CD1c-positive myeloid dendritic cell (primary cell): ENCODE results near the gene SEH1L.
"Not testable (repeated sequence)": the region's sequence is repeated elsewhere in the genome, so short reads cannot be mapped to it uniquely, and the experiment has no call there.

Experiments used
- DNase-seq: peaks from one replicate; pipeline ENCODE4 v3.0.0-alpha.2; 2016; ENCODE audit errors: extremely low spot score

SEH1L gene

DNA sequence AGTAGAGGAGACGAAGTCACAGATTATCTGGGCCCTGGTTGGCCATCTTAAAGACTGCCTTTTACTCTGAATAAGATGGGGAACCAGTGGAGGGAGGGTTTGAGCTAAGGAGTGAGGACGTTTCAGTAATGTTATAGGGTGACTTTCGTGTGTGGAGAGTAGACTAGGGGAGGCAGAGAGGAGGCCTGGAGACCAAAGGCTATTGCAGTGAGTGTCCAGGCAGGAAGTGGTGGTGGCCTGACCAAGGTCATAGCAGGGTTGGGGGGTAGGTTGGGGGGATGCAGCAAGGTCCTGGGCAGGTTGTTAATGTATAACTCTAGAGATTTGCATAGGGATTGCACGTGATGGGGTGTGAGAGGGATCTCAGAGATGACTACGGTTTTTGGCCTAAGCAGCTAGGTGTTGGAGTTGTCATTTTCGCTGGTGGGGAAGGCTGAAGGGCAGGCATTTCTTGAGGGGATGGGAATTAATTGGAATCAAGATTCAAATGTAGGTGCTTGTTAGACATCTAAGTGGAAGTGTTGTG is 48.2 kb downstream of the SEH1L start:
- DNase-seq: no peak

DNA sequence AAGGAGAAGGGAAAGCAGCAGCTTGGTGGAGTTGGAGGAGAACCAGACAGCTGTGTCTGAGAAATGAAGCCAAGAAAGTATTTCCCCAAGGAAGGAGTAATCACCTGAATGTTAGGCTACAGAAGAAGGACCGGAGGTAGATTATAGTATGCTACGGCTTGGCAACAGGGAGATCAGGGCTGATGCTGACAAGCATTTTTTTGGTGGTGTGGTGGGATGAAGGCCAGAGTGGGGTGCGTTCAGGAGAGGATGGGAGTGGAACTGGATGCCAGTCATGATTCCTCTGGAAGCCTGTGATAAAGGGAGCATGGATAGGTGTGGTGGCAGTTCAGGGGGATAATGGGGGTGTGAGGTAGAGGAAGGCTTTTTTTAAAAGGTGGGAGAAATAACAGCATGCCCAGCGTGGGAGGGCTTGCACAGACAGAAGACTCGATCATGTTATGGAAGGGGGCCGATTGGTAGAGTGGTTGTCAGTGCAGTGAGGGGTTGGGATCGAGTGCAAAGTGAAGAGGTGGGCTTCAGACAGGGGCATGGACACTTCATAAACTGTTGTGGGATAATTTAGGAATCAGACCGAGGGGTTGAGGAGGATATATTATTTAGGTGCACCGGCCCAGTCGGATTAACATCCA is 49.0 kb downstream of the SEH1L start:
- DNase-seq: no peak

GRCh38 chr18:12997330-12997729 is 49.5 kb downstream of the SEH1L start:
- DNase-seq: not testable (repeated sequence)

- no peak for DNase-seq
Measured at GRCh38 chr18:12998332-12999060, 50.7 kb downstream of the SEH1L start.

DNA sequence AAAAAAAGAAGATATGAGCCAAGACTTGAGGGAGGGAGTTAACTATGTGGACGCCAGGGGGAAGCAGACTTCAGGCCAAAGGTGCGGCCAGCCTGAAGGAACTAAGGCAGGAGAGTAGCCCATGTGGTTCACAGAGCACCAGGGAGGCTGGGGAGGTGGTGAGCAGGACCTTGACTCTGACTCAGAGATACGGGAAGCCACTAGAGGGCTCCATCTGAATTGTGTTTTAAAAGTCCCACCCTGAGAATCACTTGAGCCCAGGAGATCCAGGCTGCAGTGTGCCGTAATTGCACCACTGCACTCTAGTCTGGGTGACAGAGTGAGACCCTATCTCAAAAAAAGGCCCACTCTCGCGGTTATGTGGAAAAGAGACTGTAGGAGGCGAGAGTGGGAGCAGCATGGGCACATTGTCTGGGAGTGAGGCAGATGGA is 55.7 kb downstream of the SEH1L start:
- DNase-seq: peak; percentile 22

- DNase-seq: peak; percentile 31
Measured at GRCh38 chr18:13004396-13004795, 56.6 kb downstream of the SEH1L start.

GRCh38 chr18:13005289-13005688 is 57.5 kb downstream of the SEH1L start:
- no peak for DNase-seq

- DNase-seq: no peak
Measured at GRCh38 chr18:13006531-13007247, 58.9 kb downstream of the SEH1L start.

GRCh38 chr18:13007248-13007560 is 59.4 kb downstream of the SEH1L start:
- no peak for DNase-seq

DNA sequence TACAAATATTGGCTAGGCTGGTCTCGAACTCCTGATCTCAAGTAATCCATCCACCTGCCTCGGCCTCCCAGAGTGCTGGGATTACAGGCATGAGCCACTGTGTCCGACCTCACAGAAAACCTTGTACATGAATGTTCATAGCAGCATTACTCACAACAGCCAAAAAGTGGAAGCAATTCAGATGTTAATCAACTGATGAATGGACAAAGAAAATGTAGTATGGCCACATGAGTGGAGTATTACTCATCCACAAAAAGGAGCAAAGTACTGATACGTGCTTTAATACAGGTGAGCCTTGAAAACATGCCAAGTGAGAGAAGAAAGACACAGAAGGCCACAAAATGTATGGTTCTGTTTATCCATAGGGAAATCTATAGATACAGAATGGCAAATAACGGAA is 63.9 kb downstream of the SEH1L start:
- no peak for DNase-seq

DNA sequence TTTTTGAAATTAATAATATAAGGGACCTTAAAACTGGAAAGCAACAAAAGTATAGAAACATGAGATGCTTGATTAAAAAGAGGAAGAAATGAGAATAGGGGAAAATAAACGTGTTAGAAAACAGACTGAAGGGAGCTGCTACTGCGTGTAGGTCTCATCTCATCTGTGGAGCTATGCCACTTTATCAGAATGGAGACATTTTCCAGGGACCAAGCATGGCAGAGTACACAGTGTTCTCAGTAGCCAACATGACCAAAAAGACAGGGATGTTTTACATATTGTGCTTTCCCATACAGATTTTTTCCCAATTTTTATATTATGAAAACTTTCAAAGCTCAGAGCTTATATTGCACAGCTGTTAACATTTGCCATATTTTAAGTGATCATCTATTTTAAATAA is 66.4 kb downstream of the SEH1L start:
- no peak for DNase-seq

DNA sequence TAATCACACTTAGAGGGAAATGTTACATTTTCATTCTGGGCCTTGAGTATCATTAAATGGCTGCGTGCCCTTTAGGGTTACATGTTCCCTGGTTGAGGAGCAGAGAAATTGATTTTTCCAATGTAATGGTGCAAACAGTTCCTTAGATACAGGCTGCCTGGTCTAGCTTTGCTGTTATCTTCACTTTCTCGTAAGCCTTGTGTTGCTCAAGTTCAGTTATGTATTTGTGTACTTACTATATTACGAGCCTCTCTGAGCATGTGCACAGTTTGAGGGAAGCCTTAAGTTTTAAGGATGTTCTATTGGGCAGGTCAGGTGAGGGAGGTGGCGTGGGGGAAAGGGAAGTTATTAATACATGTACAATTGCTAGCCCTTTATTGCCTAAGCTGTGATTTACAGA is 67.0 kb downstream of the SEH1L start:
- DNase-seq: no peak

DNA sequence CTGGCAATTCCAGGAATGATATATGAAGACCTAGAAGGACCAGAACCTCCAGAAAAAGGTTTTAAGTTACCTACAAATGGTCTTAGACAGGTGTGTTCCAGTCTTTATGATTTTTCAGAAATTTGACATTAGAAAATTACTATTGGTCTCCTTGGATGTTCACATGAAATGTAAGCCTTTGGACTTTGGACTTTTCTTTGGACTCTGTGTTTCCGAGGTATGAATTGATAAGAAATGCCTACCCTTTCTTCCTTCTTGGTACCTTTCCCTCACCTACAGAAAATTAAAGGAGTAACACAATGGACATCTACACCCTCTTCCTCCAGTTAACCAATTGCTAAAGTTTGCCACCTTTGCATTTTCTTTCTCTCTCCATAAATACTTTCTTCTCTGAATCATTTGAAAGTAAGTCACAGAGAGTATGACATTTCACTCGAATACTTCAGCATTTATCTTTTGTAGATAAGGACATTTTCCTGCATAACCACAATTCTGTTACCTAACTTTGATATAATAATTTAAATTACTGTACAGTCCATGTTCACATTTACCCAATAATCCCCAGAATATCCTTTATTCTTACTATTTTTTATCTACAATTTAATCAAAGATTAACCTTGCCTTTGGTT is 69.5 kb downstream of the SEH1L start:
- no peak for DNase-seq

- no peak for DNase-seq
Measured at GRCh38 chr18:13018374-13018773, 70.6 kb downstream of the SEH1L start.

DNA sequence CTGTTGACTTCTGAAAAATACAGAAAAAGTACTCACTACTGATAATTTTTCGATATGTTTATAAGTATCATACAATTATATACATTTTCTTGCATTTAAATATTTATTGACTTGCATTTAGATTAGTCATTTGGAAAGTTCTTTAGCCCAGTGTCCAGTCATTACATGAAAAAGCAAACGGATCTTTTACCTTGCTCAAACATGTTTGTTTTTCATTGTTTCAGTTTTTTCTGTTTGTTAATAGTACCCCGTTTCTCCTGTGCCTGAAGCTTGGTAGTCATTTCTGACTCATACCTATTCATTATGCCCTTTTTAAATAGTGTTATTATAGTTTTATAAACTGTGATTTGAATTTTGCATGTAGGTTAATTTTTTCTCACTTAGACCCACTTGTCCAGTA is 71.5 kb downstream of the SEH1L start:
- DNase-seq: no peak

- DNase-seq: no peak
Measured at GRCh38 chr18:13022644-13023043, 74.8 kb downstream of the SEH1L start.

DNA sequence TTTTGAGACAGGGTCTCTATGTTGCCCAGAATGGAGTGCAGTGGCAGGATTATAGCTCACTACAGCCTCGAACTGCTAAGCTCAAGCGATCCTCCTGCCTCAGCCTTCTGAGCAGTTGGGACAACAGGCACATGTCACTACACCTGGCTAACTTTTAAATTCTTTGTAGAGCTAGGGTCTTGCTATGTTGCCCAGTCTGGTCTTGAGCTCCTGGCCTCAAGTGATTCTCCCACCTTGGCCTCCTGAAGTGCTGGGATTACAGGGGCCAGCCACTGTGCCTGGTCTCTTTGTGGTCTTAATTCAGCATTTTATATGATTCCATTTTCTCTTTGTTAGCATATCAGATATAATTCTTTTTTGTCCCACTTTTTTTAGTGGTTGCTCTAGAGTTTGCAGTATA is 77.4 kb downstream of the SEH1L start:
- DNase-seq: no peak

GRCh38 chr18:13026583-13027270 is 78.9 kb downstream of the SEH1L start:
- DNase-seq: no peak

DNA sequence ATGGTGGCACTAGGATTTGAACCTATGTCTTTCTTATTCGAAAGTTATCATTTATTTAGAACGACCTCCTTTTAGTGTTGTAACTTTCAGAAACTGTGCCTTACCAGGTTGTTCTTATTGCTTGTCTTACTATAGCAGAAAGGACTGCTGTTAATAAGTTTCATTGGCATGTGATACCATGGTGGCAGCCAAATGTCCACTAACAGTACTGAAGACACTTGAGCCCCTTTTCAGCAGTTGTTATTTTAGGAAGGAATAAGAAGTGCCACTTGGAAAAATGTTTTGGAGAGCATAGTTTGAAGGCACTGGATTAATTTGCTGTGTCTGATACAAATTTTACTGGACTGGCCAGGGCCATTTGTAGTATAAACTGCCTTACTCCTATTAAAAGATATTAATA is 81.1 kb downstream of the SEH1L start:
- DNase-seq: no peak

- no peak for DNase-seq
Measured at GRCh38 chr18:13032173-13032572, 84.4 kb downstream of the SEH1L start.

DNA sequence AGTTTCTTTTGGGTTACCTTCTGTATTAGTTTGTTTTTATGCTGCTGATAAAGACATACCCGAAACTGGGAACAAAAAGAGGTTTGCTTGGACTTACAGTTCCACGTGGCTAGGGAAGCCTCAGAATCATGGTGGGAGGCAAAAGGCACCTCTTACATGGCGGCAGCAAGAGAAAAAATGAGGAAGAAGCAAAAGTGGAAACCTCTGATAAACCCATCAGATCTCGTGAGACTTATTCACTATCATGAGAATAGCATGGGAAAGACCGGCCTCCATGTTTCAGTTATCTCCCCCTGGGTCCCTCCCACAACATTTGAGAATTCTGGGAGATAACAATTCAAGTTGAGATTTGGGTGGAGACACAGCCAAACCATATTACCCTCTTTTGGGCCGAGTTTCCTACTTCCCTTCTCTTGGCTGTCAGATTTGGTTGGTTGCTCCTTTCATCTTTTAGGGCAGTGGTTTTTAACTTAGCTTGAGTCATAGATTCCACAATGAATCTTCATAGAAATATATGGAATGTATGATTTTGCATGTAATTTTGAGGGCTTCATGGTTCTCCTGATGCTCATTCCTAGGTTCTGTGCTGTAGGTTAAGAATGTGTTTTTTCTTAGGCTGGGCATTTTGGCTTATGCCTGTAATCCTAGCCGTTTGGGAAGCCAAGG is 87.6 kb downstream of the SEH1L start:
- no peak for DNase-seq
